ENCODE measurements around the gene SRCIN1. TPM values are rescaled to one million over a fixed set of nuclear protein-coding genes. Genes with fewer than 3 reads are reported as not detected.

SRCIN1 gene
- total and polyA plus RNA-seq, 4 donors = 0.05 to 5.3 (median 2.7) TPM

DNA sequence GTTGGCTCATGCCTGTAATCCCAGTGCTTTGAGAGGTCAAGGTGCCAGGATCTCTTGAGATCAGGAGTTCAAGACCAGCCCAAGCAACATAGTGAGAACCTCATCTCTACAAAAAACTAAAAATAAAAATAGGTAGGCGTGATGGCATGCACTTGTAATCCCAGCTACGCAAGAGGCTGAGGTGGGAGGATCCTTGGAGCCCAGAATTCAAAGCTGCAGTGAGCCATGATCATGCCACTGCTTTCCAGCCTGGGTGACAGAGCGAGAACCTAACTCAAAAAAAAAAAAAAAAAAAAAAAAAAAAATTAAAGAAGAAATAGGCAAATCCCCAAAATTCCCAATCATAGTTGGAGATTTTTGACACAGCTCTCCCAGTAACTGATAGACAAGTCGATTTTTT is 32.2 kb upstream of the SRCIN1 start:
- Histone ChIP-seq H3K9me3 (ENCODE audit: control insufficient read depth in 4 of 4, low read length in 3 of 4) (no peaks in the 10 kb centered on the region), H3K9ac (ENCODE audit: low read depth in 1 of 2, low read length in 2 of 2) (no peak overlapping the region), H3K27ac (ENCODE audit: low read depth in 1 of 2, low read length in 2 of 2) (no peak overlapping the region), H3K36me3 (ENCODE audit: control insufficient read depth in 4 of 4, insufficient read depth in 3 of 4, low read depth in 1 of 4, low read length in 3 of 4) (no peaks in the 10 kb centered on the region), H3K4me3 (ENCODE audit: low read depth in 1 of 3, low read length in 3 of 3) (no peak overlapping the region), H3K4me1 (ENCODE audit: control insufficient read depth in 4 of 4, insufficient read depth in 4 of 4, low read length in 3 of 4) (no peaks in the 10 kb centered on the region), H3K27me3 (ENCODE audit: control insufficient read depth in 4 of 4, insufficient read depth in 4 of 4, low read length in 3 of 4) (no peaks in the 10 kb centered on the region)
- DNase-seq (ENCODE audit: low spot score) = no peak
- TF ChIP-seq GABPA (IDR thresholded peaks at IDR 0.05 in 1 of 2, conservative IDR thresholded peaks at IDR 0.05 in 1 of 2) = no peak
- no peak for TF ChIP-seq HNF4G (IDR thresholded peaks at IDR 0.05)
- TF ChIP-seq YY1 (IDR thresholded peaks at IDR 0.05) = no peak
- TF ChIP-seq, protein P1, sequence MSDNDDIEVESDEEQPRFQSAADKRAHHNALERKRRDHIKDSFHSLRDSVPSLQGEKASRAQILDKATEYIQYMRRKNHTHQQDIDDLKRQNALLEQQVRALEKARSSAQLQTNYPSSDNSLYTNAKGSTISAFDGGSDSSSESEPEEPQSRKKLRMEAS (IDR thresholded peaks at IDR 0.05) = no peak
- TF ChIP-seq RXRA (IDR thresholded peaks at IDR 0.05) = no peak
- TF ChIP-seq EGR1 (IDR thresholded peaks at IDR 0.05; ENCODE audit: low read depth in 2 of 2) = no peak
- no peak for TF ChIP-seq CTCF (IDR thresholded peaks at IDR 0.05; ENCODE audit: low read depth, low read length, missing input control)
- TF ChIP-seq FOXA2 (IDR thresholded peaks at IDR 0.05) = no peak
- TF ChIP-seq TAF1 (conservative IDR thresholded peaks at IDR 0.05) = no peak
- TF ChIP-seq, protein P2, sequence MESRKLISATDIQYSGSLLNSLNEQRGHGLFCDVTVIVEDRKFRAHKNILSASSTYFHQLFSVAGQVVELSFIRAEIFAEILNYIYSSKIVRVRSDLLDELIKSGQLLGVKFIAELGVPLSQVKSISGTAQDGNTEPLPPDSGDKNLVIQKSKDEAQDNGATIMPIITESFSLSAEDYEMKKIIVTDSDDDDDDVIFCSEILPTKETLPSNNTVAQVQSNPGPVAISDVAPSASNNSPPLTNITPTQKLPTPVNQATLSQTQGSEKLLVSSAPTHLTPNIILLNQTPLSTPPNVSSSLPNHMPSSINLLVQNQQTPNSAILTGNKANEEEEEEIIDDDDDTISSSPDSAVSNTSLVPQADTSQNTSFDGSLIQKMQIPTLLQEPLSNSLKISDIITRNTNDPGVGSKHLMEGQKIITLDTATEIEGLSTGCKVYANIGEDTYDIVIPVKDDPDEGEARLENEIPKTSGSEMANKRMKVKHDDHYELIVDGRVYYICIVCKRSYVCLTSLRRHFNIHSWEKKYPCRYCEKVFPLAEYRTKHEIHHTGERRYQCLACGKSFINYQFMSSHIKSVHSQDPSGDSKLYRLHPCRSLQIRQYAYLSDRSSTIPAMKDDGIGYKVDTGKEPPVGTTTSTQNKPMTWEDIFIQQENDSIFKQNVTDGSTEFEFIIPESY (IDR thresholded peaks at IDR 0.05) = no peak
- TF ChIP-seq FOXA1 (IDR thresholded peaks at IDR 0.05) = no peak
- TF ChIP-seq JUND (IDR thresholded peaks at IDR 0.05) = no peak
- no peak for TF ChIP-seq NR2F2 (IDR thresholded peaks at IDR 0.05)
- TF ChIP-seq, protein P3, sequence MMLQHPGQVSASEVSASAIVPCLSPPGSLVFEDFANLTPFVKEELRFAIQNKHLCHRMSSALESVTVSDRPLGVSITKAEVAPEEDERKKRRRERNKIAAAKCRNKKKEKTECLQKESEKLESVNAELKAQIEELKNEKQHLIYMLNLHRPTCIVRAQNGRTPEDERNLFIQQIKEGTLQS (IDR thresholded peaks at IDR 0.05) = no peak
- WGBS = 86% methylated on average over 4 of the region's 4 CpGs

DNA sequence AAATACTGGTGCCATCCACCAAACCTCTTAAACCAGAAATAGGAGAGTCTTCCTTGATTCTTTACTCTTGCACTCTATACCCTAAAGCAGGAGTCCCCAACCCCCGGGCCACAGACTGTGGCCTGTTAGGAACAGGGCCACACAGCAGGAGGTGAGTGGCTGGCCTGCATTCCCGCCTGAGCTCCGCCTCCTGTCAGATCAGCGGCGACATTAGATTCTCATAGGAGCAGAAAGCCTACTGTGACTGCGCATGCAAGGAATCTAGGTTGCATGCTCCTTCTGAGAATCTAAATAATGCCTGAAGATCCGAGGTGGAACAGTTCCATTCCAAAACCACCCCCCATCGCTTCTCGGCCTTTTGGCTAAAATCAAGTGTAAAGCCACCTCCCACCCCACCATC is 30.3 kb upstream of the SRCIN1 start:
- H3K4me3 ChIP-seq (ENCODE audit: low read depth in 1 of 3, low read length in 3 of 3) = no peak overlapping the region
- TF ChIP-seq EGR1 (IDR thresholded peaks at IDR 0.05; ENCODE audit: low read depth in 2 of 2) = no peak
- TF ChIP-seq FOXA1 (IDR thresholded peaks at IDR 0.05) = no peak
- TF ChIP-seq YY1 (IDR thresholded peaks at IDR 0.05) = no peak
- TF ChIP-seq RXRA (IDR thresholded peaks at IDR 0.05) = no peak
- TF ChIP-seq, protein P1 (IDR thresholded peaks at IDR 0.05) = no peak
- TF ChIP-seq CTCF (IDR thresholded peaks at IDR 0.05; ENCODE audit: low read depth, low read length, missing input control) = no peak
- TF ChIP-seq SP1 (IDR thresholded peaks at IDR 0.05) = no peak
- TF ChIP-seq NR2F2 (IDR thresholded peaks at IDR 0.05) = no peak
- TF ChIP-seq REST (IDR thresholded peaks at IDR 0.05) = no peak
- TF ChIP-seq, protein P2 (IDR thresholded peaks at IDR 0.05) = no peak
- no peak for TF ChIP-seq FOXA2 (IDR thresholded peaks at IDR 0.05)
- TF ChIP-seq JUND (IDR thresholded peaks at IDR 0.05) = no peak
- no peak for TF ChIP-seq HNF4A (conservative IDR thresholded peaks at IDR 0.05)
- TF ChIP-seq TAF1 (conservative IDR thresholded peaks at IDR 0.05) = no peak
- TF ChIP-seq GABPA (IDR thresholded peaks at IDR 0.05 in 1 of 2, conservative IDR thresholded peaks at IDR 0.05 in 1 of 2) = no peak
- no peak for TF ChIP-seq HNF4G (IDR thresholded peaks at IDR 0.05)
- TF ChIP-seq, protein P3 (IDR thresholded peaks at IDR 0.05) = no peak
- no peak for TF ChIP-seq RAD21 (IDR thresholded peaks at IDR 0.05)
- H3K27ac ChIP-seq (ENCODE audit: low read depth in 1 of 2, low read length in 2 of 2) = no peak overlapping the region
- no peaks in the 10 kb centered on the region for H3K36me3 ChIP-seq (ENCODE audit: control insufficient read depth in 4 of 4, insufficient read depth in 3 of 4, low read depth in 1 of 4, low read length in 3 of 4)
- H3K27me3 ChIP-seq (ENCODE audit: control insufficient read depth in 4 of 4, insufficient read depth in 4 of 4, low read length in 3 of 4) = no peaks in the 10 kb centered on the region
- H3K9ac ChIP-seq (ENCODE audit: low read depth in 1 of 2, low read length in 2 of 2) = no peak overlapping the region
- 79% methylated on average over 9 of the region's 9 CpGs for WGBS
- no peaks in the 10 kb centered on the region for H3K9me3 ChIP-seq (ENCODE audit: control insufficient read depth in 4 of 4, low read length in 3 of 4)
- H3K4me1 ChIP-seq (ENCODE audit: control insufficient read depth in 4 of 4, insufficient read depth in 4 of 4, low read length in 3 of 4) = no peaks in the 10 kb centered on the region
- DNase-seq (ENCODE audit: low spot score) = no peak
